NOMO-1 (cell line): ENCODE results near the gene VTCN1.
"Not testable (repeated sequence)": the region's sequence is repeated elsewhere in the genome, so short reads cannot be mapped to it uniquely, and the experiment has no call there.

Source experiments
- DNase-seq, 2 experiments: peaks; one replicate each; lab custom pipeline; 2025; ENCODE audit not compliant: unreplicated experiment in 2 of 2; lab: John Stamatoyannopoulos, UW

Gene VTCN1

DNA sequence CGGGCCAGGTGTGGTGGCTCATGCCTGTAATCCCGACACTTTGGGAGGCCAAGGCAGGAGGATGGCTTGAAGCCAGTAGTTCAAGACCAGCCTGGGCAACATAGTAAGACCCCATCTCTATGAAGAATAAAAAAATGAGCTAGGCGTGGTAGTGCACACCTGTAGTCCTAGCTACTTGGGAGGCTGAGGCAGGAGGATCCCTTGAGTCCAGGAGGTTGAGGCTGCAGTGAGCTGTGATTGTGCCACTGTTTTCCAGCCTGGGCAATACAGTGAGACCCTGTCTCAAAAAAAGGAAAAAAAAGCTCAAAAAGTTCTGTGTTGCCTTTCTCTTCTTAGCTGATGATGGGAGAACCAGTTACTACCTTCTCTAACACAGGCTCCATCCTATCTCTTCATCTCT lies 108.9 kb downstream of the VTCN1 start:
- not testable (repeated sequence) for DNase-seq

DNA sequence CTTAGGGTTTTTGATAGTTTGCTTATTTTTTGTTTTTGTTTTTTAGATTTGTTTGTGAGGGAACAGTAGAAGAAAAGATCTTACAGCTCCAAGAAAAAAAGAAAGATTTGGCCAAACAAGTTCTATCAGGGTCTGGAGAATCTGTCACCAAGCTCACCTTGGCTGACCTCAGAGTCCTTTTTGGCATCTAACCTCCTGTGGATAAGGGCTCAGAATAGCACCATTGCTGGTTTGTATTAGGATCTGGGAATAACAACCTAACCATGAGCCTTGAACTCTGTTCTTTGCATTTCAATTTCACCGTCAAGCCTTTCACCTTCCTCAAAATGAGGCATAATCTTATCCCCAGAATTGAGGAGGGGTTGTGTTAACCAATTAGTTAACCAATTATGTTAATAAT lies 109.4 kb downstream of the VTCN1 start:
- DNase-seq, result no peak

DNA sequence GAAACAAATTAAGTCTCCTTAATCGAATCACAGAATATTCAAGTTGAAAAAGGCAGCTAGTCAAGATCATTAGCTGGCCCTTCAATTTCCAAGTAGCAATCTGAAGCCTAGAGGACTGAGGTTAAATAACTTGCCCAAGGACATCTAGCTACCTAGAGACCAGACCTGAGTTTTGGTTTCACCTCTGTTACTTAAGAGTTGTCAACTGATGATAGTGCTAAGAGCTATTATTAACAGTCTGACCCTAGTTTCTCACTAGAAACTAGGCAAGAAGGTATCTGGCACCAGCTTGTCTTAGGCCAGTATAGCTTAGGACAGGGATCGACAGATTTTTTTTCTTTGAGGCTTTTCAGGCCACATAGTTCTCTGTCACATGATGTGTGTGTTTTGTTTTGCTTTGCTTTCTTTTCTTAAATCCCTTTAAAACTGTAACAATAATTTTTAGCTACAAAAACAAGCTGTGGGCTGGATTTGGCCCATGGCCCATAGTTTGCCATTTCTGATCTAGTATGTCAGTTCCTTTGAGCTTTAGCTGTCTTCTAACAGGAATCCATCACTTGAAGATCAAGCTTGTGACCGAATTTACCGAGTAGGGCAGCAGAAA lies 112.3 kb downstream of the VTCN1 start:
- DNase-seq, result no peak

DNA sequence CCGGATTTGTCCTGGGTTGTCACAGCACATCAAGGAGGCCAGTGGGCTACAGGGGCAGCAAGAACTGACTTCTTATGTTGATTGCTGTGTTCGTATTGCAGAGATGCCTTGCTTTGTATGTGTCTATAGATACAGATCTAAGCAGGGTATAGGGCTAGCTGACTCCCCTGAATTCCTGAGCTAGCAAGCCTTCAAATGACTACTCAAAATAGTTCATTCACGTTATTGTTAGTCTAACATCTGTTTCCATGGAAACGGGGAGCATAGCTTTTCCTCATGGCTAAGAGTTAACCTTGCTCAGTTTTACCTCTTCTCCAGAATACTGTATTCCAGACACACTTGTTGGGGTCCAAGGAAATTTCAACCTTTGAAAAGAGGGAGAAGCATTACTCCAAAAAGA lies 113.3 kb downstream of the VTCN1 start:
- DNase-seq, result no peak

DNA sequence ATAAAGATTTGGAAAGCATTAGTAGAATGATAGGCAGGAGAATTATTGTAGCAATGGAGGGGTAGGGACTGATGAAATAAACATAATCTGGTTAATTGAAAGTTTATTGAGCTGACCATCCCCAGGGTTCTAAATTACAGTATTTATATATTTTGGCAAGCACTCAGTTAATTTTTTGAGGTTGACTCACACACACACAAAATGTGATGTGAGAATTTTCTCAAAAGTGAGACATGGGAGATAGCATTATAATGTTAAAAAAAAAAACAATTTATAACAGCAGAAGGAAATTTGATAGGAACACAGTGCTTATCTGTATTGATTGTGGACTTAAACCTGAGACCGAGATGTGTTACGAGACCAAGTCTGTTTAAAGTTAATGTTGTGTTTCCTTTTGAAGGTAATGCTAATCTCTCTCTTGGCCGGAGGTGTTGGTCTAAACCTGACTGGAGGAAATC lies 113.7 kb downstream of the VTCN1 start:
- no peak for DNase-seq

DNA sequence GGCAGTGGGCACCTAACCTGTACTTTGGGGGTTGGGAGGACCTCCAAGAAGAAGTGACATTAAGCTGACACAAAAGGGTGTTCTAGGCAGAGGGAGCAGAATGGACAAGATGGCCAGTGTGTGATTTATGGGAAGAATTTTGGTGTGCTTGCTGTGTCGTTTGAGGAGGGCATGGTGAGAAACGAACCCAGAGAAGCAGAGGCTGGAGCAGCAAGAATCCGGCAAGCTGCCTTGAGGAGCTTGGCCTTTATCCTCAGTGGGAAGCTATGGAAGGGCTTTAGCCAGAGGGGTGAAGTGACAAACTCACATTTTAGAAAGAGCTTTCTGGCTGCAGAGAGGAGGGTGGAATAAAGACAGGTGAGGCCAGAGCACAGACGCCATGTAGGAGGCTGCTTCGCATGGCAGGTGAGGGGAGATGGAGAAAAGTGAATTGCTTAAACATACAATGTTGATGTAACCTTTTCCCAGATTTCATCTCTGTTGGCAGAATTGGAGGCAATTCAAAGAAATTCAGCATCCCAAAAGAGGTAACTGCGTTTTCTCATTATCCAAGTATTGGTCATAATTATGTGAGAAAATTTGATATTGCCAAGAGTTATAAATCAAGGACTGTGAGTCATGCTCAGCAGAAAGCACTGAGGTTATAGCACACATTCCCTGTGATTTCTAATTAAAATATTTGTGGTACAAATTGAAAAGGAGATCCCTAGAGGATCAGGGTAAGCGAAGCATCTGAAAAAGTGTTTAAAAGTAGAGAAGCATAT lies 115.7 kb downstream of the VTCN1 start:
- no peak for DNase-seq

DNA sequence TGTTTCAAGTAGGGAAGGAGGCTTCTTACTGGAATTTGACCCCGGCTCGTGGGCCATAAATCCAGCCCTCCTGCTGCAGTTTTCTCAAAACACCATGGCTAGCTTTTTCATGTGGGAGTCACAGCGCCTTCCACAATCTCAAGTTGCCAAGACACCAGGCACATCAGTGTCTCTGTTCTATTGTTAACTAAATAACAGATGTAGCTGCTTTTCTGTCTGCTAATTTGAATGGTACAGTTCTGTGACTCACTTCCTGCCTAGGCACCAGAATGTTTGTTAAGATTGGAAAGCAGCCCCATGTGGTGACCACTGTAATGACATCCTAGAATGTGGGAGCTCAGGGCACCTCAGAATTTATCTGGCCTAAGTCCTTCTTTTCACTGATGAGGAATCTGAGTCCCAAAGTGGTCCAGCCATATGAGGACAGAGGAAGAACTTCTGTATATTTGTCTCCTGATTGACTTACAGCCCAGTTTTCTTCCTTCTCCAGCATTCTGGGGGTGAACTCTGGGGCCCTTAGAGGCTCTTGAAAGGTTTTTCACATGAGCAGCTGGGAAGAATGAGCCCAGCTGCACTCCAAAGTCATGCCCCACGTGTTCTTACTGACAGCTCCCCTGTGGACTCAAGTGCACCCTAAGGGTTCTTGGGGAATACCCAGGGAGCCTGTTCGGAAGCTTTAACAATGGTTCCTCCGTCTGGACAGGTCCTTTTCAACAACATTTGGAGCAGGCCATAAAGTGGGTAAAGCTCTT lies 116.7 kb downstream of the VTCN1 start:
- peak in 1 of 2 experiments; percentile 30 for DNase-seq
